ENCODE measurements around the gene B3GNT9.

GRCh38 chr16:67191995-67192681 is 41.3 kb upstream of the B3GNT9 start, which contains the start of gene E2F4:
- peak in 1 of 12 donors; percentile 6 for TF ChIP-seq CTCF (IDR thresholded peaks at IDR 0.05)
- TF ChIP-seq POLR2A (IDR thresholded peaks at IDR 0.05): peak in 1 of 2 donors; percentile 88

Measured in heart left ventricle (tissue), 13 donors.